ENCODE data around the gene CDH4. TPM values are rescaled to one million over a fixed set of nuclear protein-coding genes. Genes with fewer than 3 reads are reported as not detected.

The CDH4 gene
- total RNA-seq, 4 donors from 2014 or later, result not detected

- no peak overlapping the region for H3K27ac ChIP-seq
- DNase-seq, result no peak
- no peaks in the 10 kb centered on the region for H3K9me3 ChIP-seq
- 71 to 91% methylated on average over 1 to 17 of the region's 17 CpGs for WGBS, 2 donors (ENCODE audit: low coverage in 1 of 2)
- no peaks in the 10 kb centered on the region for H3K4me1 ChIP-seq
- intact Hi-C loops (cut with DNase I; ENCODE audit: low total_unique reads), result no loop called here
- TF ChIP-seq POLR2A (IDR thresholded peaks at IDR 0.05), result no peak
- no peak for TF ChIP-seq POLR2AphosphoS5 (IDR thresholded peaks at IDR 0.05)
- H3K27me3 ChIP-seq, result no peaks in the 10 kb centered on the region
- in situ Hi-C loops (cut with MboI; ENCODE audit: low pct_ligation_motif_present in 1 of 4, low pct_unique_long_range_greater_than_20kb in 1 of 4, low sequenced_read_pairs in 3 of 4), result no loop called here
- no peaks in the 10 kb centered on the region for H3K36me3 ChIP-seq
- no peak overlapping the region for H3K4me3 ChIP-seq
Measured at GRCh38 chr20:61291166-61291829, 39.2 kb downstream of the CDH4 start.

- no peaks in the 10 kb centered on the region for H3K4me1 ChIP-seq
- H3K36me3 ChIP-seq, result no peaks in the 10 kb centered on the region
- H3K9me3 ChIP-seq, result no peaks in the 10 kb centered on the region
- H3K4me3 ChIP-seq, result no peak overlapping the region
- intact Hi-C loops (cut with DNase I; ENCODE audit: low total_unique reads) (no loop called here), in situ Hi-C loops (cut with MboI; ENCODE audit: low pct_ligation_motif_present in 1 of 4, low pct_unique_long_range_greater_than_20kb in 1 of 4, low sequenced_read_pairs in 3 of 4) (no loop called here)
- DNase-seq, result no peak
- H3K27me3 ChIP-seq, result no peaks in the 10 kb centered on the region
- 0 to 84% methylated on average over 1 to 11 of the region's 11 CpGs for WGBS, 2 donors (ENCODE audit: low coverage in 1 of 2)
- H3K27ac ChIP-seq, result no peak overlapping the region
- TF ChIP-seq POLR2AphosphoS5 (IDR thresholded peaks at IDR 0.05) (no peak), CTCF (IDR thresholded peaks at IDR 0.05) (no peak), EP300 (IDR thresholded peaks at IDR 0.05; ENCODE audit: low read depth) (no peak), POLR2A (IDR thresholded peaks at IDR 0.05) (no peak)
Measured at GRCh38 chr20:61292391-61292790, 40.3 kb downstream of the CDH4 start.

GRCh38 chr20:61292821-61293612 is 41.0 kb downstream of the CDH4 start:
- Histone ChIP-seq H3K27ac (no peak overlapping the region), H3K4me1 (no peaks in the 10 kb centered on the region), H3K4me3 (no peak overlapping the region), H3K36me3 (no peaks in the 10 kb centered on the region), H3K27me3 (no peaks in the 10 kb centered on the region), H3K9me3 (no peaks in the 10 kb centered on the region)
- TF ChIP-seq POLR2A (IDR thresholded peaks at IDR 0.05) (no peak), EP300 (IDR thresholded peaks at IDR 0.05; ENCODE audit: low read depth) (no peak), POLR2AphosphoS5 (IDR thresholded peaks at IDR 0.05) (no peak), CTCF (IDR thresholded peaks at IDR 0.05) (no peak)
- in situ Hi-C loops (cut with MboI; ENCODE audit: low pct_ligation_motif_present in 1 of 4, low pct_unique_long_range_greater_than_20kb in 1 of 4, low sequenced_read_pairs in 3 of 4), result no loop called here
- WGBS, 2 donors (ENCODE audit: low coverage in 1 of 2), result 79% methylated on average over 18 of the region's 19 CpGs; no CpG with 5 or more reads in 1 of the 2 donors
- intact Hi-C loops (cut with DNase I; ENCODE audit: low total_unique reads), result no loop called here
- no peak for DNase-seq

- Histone ChIP-seq H3K27me3 (no peaks in the 10 kb centered on the region), H3K27ac (no peak overlapping the region), H3K36me3 (no peaks in the 10 kb centered on the region), H3K4me3 (no peak overlapping the region), H3K9me3 (no peaks in the 10 kb centered on the region), H3K4me1 (no peaks in the 10 kb centered on the region)
- no peak for DNase-seq
- TF ChIP-seq CTCF (IDR thresholded peaks at IDR 0.05) (no peak), POLR2A (IDR thresholded peaks at IDR 0.05) (no peak), POLR2AphosphoS5 (IDR thresholded peaks at IDR 0.05) (no peak), EP300 (IDR thresholded peaks at IDR 0.05; ENCODE audit: low read depth) (no peak)
- 47% methylated on average over 7 of the region's 12 CpGs; no CpG with 5 or more reads in 1 of the 2 donors for WGBS, 2 donors (ENCODE audit: low coverage in 1 of 2)
- intact Hi-C loops (cut with DNase I; ENCODE audit: low total_unique reads) (no loop called here), in situ Hi-C loops (cut with MboI; ENCODE audit: low pct_ligation_motif_present in 1 of 4, low pct_unique_long_range_greater_than_20kb in 1 of 4, low sequenced_read_pairs in 3 of 4) (no loop called here)
Measured at GRCh38 chr20:61293951-61294350, 41.9 kb downstream of the CDH4 start.
